Measurements from ENCODE around the gene LRRK2. TPM values are rescaled to one million over a fixed set of nuclear protein-coding genes. Genes with fewer than 3 reads are reported as not detected.

LRRK2 gene
- total RNA-seq, 1 experiment from 2014 or later, result not detected

DNA sequence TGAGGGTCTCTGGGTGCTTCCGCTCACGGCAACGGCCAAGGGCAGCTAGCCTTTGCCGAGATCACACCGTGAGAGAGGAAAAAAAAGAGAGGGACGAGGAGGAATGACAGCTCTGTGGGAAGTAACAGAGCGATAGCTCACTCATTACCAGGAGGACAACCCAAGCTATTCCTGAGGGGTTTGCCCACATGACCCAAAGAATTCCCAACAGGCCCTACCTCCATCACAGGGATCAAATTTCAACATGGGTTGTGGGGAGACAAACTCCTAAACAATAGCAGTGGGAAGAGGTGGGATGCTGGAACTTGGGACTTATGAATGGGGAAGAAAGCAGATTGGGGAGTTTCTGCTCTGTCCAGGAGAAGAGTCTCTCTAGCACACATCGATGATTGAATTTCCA, 180.6 kb downstream of the LRRK2 start:
- DNase-seq (ENCODE audit: low read depth), result no peak

Other genes starting within 250 kb of the LRRK2 start
- 3.1 and 3.2 TPM in 2 replicates for gene SLC2A13, start 118.9 kb upstream of the LRRK2 start, total RNA-seq (2014; rRNA removed; shearing (Covaris generic))

Measured in M059J (cell line).